Sciatic nerve (tissue), 2 donors: ENCODE data around the gene FAM151B. TPM values are rescaled to one million over a fixed set of nuclear protein-coding genes. Genes with fewer than 3 reads are reported as not detected.
"Not testable (repeated sequence)": the region's sequence is repeated elsewhere in the genome, so short reads cannot be mapped to it uniquely, and the experiment has no call there.

ENCODE experiments used
- ATAC-seq: fragments of 200-7000 bp; cut with Tn5 transposase; one replicate; pipeline ENCODE4 v1.9.1; 2020; ENCODE audit warnings: mild to moderate bottlenecking, moderate library complexity
- DNase-seq: peaks from one replicate; pipeline ENCODE4 v3.0.0-alpha.2; 2020; ENCODE audit warnings: low spot score
- intact Hi-C: fragments of 100-400 bp; cut with DNase I; formaldehyde crosslinking; loops from one replicate; pipeline ENCODE4 v1.14.2; 2022
- total RNA-seq: library from RNA; stranded (reverse); fragmentation: NEBNext Ultra II Directional; extraction: Animal tissue kit (Norgen Biotek cat#: 25700); gene quantifications from one replicate; pipeline ENCODE4 v1.2.1, GENCODE V29; 2021
- donor health status: DM: no; HTN: no; CAD: no.
- donor health status: DM: no; HTN: no; CAD: no.

Gene FAM151B, protein sequence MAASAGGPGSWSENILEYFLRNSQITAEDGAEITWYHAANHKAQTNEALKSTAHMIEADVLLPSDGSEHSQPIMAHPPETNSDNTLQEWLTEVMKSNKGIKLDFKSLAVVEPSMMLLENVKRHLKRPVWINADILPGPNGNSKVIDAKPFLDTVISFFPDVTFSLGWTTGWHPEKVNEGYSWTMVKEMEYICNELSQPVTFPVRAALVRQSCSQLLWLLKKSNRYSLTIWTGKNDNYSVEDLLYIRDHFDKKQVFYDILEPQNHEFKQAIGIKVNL
- total RNA-seq = 3.9 TPM

DNA sequence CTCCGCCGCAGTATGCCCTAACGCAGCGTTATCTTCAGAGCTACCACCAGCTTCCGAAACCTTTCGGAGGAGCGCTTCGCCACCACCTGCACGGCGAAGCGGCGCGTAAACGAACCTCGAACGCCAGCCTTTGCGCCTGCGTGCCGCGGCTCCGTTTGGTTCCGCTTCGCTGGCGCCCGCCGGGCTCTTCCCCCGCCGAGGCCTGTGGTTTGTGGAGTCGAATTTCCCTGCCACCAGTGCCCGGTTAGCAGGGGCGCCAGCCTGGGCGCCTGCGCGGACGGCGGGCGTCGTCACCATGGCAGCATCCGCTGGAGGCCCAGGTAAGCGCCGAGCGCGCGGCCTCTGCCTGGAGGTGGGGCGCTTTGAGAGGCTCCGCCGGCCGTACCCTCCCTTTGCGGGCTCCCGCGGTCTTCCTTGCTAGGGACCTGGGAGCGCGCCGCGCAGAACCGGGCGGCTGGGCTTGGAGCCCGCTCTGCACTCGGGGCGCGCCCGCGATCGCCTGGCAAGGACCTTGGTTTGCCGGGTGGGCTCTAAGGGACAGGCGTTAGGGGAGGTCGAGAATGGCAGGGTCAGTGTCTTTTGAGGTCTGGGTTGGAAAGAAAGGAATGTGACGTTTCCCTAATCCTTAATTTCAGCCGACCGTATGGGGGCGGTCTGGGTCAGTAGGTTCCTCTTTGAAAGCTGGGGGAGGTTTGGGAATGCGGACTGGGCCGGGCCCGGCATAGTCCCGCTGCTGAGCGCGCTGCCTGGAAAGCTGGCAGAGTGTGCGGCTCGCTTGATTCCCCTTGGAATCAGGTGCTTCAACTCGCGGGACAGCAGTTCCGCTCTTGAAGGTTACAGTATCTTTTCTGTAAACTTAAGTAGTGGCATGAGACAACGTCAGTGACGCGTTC is at the start of gene FAM151B:
Gene FAM151B (plus strand): TSS at position 272 of the 893 bp plus-strand sequence. CDS start 24 bp downstream, at position 296.
- intact Hi-C loops = no loop called here
- ATAC-seq (peak; percentile 95), DNase-seq (peak; percentile 83)

DNA sequence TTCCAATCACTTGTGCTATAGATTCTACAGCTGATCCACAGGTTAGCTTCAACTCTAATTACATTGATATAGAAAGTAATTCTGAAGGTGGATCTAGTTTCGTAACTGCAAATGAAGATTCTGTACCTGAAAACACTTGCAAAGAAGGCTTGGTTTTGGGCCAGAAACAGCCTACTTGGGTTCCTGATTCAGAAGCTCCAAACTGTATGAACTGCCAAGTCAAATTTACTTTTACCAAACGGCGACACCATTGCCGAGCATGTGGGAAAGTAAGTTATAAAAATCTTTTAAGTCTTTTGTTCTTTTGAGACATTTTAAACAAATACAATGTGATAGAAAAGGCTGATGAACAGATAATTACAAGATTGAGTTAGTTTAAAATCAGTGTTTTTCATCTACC is 49.2 kb upstream of the FAM151B start:
- no peak for DNase-seq
- intact Hi-C loops = no loop called here
- ATAC-seq = no peak

DNA sequence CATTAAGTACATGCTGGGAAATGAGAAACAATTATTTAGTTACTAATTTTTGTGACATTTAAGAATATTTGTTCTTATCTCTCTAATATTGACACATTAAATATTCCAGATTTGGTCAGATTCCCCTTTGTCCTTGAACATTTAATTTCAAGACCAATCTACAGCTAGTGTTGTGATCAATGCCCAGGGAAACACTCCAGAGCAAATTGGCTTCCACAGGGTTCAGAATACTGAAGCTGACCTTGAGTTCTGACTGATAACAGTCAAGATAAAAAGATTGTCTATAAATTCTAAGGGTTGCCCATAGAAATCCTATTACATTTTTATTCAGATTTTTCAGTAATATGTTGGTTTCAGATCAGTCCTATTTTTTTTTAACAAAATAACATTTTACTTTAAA is 48.7 kb upstream of the FAM151B start:
- ATAC-seq (no peak), DNase-seq (no peak)
- intact Hi-C loops = no loop called here

DNA sequence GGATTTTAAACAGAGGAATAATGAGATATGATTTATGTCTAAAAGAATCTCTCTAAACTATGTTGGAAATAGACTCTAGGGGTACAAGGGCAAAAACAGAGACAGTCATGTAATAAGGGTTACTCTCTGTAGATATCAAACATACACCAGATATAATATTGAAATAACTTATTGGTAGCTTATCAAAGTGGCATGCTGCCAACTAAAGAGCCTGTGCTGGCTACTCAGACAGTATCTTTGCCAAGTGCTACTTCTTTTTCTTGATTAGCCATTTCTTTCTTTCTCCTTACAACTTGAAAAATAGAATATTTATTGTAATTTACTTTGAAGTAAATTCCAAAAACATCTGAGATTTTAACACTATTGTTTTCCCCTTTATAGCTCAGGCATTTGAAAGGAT is 45.2 kb upstream of the FAM151B start:
- DNase-seq (no peak), ATAC-seq (no peak)
- intact Hi-C loops = no loop called here

DNA sequence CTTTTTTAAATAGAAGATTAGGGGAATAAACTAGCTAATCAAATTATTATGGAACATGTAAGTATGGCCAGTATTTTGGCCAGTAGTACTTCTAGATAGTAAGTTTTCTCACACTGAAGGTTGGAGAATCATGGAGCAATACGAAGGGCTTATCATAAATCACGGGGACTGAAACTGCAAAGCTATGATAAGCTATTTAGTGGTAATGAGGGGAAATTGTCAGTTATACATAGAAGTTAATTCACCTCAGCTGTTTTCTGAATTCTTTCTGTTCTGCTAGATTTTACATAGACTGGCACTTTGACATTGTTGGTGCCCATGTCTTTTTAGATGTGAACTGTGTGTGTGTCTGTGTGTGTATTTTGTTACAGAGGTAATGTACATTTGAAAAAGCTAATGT is 34.5 kb upstream of the FAM151B start:
- DNase-seq (no peak), ATAC-seq (no peak)
- intact Hi-C loops = no loop called here

DNA sequence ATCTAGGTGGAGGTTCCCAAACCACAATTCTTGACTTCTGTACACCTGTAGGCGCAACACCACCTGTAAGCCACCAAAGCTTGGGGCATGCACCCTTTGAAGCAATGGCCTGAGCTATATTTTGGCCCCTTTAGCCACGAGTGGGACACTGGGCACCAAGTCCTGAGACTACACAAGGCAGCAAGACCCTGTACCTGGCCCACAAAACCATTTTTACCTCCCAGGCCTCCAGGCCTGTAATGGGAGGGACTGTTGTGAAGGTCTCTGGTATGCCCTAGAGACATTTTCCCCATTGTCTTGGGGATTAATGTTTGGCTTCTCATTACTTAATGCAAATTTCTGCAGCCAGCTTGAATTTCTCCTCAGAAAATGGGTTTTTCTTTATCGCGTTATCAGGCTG is 24.6 kb upstream of the FAM151B start:
- DNase-seq (no peak), ATAC-seq (no peak)
- intact Hi-C loops = no loop called here

DNA sequence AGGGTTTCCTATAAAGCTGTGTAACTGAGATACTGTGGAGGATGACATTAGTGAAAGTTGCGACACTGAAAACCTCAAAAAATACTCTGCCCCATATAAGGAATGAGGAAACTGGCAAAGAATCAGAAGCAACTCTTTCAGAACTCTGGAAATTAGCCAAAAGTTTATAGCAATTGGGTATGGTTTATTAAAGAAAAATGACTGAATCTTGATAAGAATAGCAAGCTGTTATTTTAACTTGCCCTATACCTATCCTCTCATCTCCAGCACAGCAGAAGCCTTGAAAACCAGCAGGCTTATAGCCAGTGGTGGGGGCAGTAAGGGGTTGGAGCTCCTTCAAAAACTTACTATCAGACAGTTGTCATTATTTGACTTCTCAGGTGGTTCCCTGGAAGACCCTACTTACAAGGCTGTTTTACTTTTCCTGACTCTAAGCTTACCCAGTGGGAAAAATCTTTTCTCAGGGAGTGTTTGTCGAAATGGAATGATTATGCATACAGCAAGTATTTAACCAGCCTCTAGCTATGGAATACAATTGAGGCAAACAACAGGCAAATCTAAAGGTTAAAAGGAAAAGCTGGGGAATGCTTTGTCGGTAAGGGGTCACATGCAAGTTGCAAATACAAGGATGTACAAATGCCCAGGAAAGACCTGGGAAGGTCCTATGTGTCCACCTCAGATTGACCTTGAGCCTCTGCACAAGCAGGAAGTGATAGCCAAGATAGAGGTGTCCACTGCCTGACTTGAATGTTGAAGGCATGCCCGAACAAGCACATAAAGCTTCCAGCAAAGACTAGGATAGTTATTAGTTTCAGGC is 21.0 kb upstream of the FAM151B start:
- intact Hi-C loops = no loop called here
- no peak for ATAC-seq
- DNase-seq = no peak

DNA sequence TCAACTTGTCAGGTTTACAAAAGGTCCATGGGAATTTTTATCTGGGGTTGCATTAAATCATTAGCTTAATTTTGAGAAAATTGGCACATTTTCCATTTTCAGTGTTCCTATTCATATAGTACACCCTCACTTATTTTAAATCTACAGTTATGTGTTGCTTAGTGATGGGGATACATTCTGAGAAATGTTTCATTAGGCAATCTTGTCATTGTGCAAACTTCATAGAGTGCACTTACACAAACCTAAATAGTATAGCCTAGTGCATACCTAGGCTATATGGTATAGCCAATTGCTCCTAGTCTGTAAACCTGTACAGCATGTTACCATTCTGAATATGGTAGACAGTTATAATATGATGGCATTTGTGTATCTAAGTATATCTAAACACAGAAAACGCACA is 19.8 kb upstream of the FAM151B start:
- intact Hi-C loops = loop anchor here (2.0 kb wide), 1 partner anchor 77 kb away; no protein-coding TSS in a partner anchor
- DNase-seq = no peak
- ATAC-seq = no peak

DNA sequence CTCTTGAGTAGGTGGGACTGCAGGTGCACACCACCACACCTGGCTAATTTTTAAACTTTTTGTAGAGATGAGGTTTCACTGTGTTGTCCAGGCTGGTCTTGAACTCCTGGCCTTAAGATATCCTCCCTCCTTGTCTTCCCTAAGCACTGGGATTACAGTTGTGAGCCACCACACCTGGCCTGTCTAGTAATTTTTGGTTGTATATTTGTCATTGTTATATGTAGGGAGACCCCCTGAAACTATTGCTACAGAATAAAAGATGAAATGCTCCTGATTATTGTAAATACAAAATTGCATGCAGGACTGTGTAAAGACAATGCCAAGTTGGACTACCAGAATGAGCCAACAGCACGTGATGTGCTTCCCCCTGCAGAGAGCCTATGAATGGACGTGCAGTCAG is 17.3 kb upstream of the FAM151B start:
- intact Hi-C loops, DNase-seq, ATAC-seq: not testable (repeated sequence)

DNA sequence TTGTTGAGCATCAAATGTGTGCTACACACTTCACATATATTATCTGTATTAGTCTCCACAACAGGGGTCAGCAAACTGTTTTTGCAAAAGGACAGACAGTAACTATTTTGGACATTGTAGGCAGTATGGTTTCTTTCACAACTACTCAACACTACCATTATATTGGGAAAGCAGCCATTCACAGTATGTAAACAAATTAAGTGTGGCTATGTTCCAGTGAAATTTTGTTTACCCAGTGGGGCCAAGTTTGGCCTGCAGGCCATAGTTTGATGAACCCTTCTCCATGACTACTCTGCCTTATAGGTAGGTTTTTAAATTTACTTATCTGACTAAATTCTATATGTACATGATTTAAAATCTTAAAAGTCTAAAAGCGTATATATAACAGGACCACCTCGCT is 13.0 kb upstream of the FAM151B start:
- ATAC-seq = no peak
- DNase-seq = no peak
- intact Hi-C loops = no loop called here

DNA sequence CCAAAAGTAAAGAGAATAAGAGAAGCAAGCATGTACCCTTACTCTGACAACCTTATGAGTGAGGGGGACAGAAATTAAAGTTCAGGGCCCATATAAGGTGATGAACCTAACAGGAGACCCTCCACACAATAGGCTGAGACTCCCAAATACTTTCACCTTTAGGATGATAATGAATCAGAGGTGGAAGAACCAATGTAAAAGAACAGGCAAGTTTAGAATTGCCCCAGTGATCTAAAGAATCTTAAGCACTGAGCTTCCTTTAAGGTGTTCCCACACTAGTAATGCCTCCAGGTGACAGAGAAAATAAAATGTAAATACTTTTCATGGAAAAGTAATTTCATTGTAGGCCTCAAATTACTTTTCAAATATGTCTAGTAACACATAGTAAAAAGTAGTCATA is 8.2 kb upstream of the FAM151B start:
- intact Hi-C loops = no loop called here
- DNase-seq (no peak), ATAC-seq (no peak)

DNA sequence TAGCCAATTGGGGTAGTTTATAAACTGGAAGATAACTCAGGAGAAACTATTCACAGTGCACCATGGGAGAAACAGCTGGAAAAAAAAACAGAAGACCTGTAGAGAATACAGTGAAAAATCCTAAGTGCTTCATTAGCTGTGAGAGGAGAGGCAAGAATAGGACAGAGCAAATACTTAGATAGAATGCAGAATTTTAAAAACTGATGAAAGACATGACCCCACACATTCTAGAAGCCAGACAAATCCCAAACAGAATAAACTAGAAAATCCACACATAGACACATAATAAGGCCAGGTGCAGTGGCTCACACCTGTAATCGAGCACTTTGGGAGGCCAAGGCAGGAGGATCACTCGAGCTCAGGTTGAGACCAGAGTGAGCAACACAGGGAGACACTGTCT is 7.5 kb upstream of the FAM151B start:
- no peak for DNase-seq
- no peak for ATAC-seq
- intact Hi-C loops = no loop called here

DNA sequence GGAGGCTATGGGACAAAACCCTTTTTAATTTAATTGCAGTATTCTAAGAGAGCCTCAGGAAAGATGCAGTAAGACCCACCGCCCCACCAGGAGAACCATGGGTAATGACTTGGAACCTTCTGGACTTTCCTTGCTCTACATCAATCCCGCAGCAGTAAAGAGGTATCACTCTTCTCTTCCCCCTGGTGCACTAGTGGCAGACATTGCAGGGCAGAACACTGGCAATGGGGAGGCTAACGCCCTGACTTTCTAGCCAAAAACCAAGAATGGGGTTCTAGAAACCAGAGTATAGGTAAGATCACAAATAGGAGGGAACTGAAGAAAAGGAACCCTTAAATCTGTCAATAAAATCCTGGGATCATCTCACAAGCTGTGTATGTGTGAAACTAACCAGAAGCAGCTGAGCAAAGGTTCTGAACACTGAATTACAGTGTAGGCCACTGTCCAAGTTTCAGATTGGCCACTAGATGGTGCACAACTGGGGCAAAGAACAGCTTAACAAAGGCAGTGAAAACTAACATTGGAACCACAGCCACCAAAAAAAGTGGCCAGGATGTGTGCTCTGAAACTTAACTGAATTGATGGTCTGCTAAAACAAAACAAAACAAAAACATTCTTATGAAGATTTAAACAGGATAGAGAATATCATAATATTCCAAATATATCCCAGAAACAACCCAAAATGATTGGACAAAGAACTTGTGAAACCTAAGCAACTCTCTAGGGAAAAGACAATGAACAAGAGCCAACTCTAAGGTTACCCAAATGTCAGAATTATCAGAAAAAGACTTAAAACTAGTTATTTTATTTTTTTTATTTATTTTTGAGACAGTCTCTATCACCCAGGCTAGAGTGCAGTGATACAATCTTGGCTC is 6.6 kb upstream of the FAM151B start:
- no peak for DNase-seq
- intact Hi-C loops = no loop called here
- peak; percentile 62 for ATAC-seq

DNA sequence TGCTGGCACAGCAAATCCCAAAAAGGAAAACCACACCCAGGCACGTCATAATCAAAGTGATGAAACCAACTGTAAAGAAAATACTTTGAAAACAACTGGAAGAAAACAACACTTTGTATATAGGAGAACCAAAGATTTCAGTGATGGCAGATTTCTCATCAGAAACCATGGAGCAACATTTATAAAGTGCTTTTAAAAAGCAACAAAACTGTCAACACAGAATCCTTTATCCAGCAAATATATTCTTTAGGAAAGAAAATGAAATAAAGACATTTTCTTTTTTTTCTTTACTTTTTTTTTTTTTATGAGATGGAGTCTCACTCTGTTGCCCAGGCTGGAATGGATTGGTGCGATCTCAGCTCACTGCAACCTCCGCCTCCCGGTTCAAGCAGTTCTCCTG is 5.3 kb upstream of the FAM151B start:
- no peak for ATAC-seq
- no peak for DNase-seq
- intact Hi-C loops = no loop called here

DNA sequence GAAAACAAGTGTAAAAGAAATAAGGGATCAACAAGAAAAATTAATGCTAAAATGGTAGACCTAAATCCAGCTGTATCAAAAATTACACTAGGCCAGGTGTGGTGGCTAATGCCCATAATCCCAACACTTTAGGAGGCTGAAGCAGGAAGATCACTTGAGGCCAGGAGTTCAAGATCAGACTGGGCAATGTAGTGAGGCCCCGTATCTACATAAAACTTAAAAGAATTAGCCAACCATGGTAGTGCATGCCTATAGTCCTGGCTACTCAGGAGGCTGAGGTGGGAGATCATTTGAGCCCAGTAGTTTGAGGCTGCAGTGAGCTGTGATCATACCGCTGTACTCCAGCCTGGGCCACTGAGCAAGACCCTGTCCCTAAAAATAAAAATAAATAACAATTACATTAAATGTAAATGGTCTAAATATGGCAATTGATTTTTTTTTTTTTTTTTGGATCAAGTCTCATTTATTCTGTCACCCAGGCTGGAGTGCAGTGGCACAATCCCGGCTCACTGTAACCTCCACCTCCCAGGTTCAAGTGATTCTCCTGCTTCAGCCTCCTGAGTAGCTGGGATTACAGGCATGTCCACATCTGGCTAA is 4.2 kb upstream of the FAM151B start:
- intact Hi-C loops = no loop called here
- no peak for DNase-seq
- ATAC-seq = no peak

DNA sequence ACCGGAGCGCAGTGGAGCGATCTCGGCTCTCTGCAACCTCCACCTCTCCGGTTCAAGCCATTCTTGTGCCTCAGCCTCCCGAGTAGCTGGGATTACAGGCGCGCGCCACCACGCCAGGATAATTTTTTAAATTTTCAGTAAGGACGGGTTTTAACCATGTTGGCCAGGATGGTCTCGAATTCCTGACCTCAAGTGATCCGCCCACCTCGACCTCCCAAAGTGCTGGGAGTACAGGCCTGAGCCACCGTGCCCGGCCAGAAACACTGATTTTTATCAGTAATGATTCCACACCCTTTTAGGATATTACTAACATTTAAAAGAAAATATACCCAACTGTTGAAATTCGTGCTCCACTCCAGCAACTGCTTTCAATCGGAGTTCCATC is 464 bp upstream of the FAM151B start:
- ATAC-seq (no peak), DNase-seq (no peak)
- intact Hi-C loops = no loop called here

DNA sequence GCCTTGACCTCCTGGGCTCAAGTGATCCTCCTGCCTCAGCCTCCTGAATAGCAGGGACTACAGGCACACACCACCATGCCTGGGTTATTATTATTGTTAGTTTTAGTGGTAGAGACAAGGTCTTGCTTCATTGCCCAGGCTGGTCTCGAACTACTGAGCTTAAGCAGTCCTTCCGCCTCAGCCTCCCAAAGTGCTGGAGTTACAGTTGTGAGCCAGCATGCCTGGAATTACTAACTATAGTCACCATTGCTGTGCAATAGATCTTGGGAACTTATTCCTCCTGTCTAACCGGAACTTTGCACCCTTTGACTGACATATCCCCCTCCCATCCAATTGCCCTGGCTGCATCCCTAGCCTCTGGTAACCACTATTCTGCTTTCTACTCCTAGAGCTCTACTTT is 3.4 kb downstream of the FAM151B start:
- intact Hi-C loops = no loop called here
- no peak for ATAC-seq
- DNase-seq = no peak

DNA sequence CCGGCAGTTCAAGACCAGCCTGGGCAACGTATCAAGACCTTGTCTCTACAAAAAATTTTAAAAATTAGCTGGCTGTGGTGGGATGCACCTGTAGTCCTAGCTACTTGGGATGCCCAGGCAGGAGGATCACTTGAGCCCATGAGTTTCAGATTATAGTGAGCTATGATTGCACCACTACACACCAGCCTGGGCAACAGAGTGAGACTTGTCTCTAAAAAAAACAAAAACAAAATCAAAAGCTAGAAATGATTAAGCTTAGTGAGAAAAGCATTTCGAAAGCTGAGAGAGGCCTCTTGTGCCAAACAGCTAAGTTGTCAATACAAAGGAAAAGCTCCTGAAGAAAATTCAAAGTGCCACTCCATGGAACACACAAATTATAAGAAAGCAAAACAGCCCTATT is 4.8 kb downstream of the FAM151B start:
- ATAC-seq (no peak), DNase-seq (no peak)
- intact Hi-C loops = no loop called here
